Smooth muscle cell (in vitro differentiated cells): ENCODE results near the gene LRRC3. TPM values are rescaled to one million over a fixed set of nuclear protein-coding genes. Genes with fewer than 3 reads are reported as not detected.

Experiments
- DNase-seq: peaks from one replicate; lab custom pipeline; 2025; ENCODE audit not compliant: unreplicated experiment; lab: John Stamatoyannopoulos, UW
- H2AFZ ChIP-seq: fragments of 200-600 bp; sonication (generic); 2 replicates; pipeline ENCODE4 v1.6.0; 2016; ENCODE audit warnings: antibody characterized with exemption, low read depth, mild to moderate bottlenecking
- H3F3A ChIP-seq: fragments of 200-600 bp; sonication (generic); 2 replicates; pipeline ENCODE4 v1.6.0; 2017; ENCODE audit warnings: antibody characterized with exemption, low read depth
- H3K27ac ChIP-seq: fragments of 200-600 bp; sonication (generic); 2 replicates; pipeline ENCODE4 v1.5.1; 2016; ENCODE audit warnings: low read depth, mild to moderate bottlenecking
- H3K27me3 ChIP-seq: fragments of 200-600 bp; sonication (generic); 2 replicates; pipeline ENCODE4 v1.6.1; 2016; ENCODE audit warnings: low read depth, mild to moderate bottlenecking
- H3K36me3 ChIP-seq: fragments of 200-600 bp; sonication (generic); 2 replicates; pipeline ENCODE4 v1.5.1; 2016; ENCODE audit warnings: low read depth
- H3K4me1 ChIP-seq: fragments of 200-600 bp; sonication (generic); 2 replicates; pipeline ENCODE4 v1.5.1; 2016; ENCODE audit warnings: low read depth
- H3K4me2 ChIP-seq: fragments of 200-600 bp; sonication (generic); 2 replicates; pipeline ENCODE4 v1.6.0; 2016; ENCODE audit warnings: mild to moderate bottlenecking
- H3K4me3 ChIP-seq: fragments of 200-600 bp; sonication (generic); 2 replicates; pipeline ENCODE4 v1.5.1; 2016; ENCODE audit warnings: mild to moderate bottlenecking
- H3K79me2 ChIP-seq: fragments of 200-600 bp; sonication (generic); 2 replicates; pipeline ENCODE4 v1.6.0; 2016; ENCODE audit warnings: low read depth, mild to moderate bottlenecking
- H3K9ac ChIP-seq: fragments of 200-600 bp; sonication (generic); 2 replicates; pipeline ENCODE4 v1.6.0; 2016; ENCODE audit warnings: low read depth
- H3K9me3 ChIP-seq: fragments of 200-600 bp; sonication (generic); replicated peaks from 2 replicates; pipeline ENCODE4 v1.5.1; 2016; ENCODE audit warnings: low read depth
- H4K20me1 ChIP-seq: fragments of 200-600 bp; sonication (generic); 2 replicates; pipeline ENCODE4 v1.6.0; 2016; ENCODE audit warnings: low read depth
- CTCF ChIP-seq: fragments of 200-600 bp; sonication (generic); IDR thresholded peaks from 2 replicates; pipeline ENCODE4 v1.5.1; 2017; ENCODE audit warnings: borderline replicate concordance, mild to moderate bottlenecking, antibody characterized with exemption; ENCODE audit not compliant: insufficient read depth, poor library complexity, severe bottlenecking
- WGBS: methylation state at CpG from one replicate; pipeline ENCODE4 v1.1.7; 2016; ENCODE audit warnings: low lambda C conversion rate; 5-methylcytosine and 5-hydroxymethylcytosine counted together
- polyA plus RNA-seq: library from polyadenylated mRNA; unstranded; fragments of >200 nt; fragmentation: Nextera tagmentation; extraction: Ambion mirVana; gene quantifications from 2 replicates; pipeline ENCODE4 v1.2.1, GENCODE V29; 2016
- total RNA-seq: library from RNA; depleted of rRNA; stranded (reverse); fragments of >200 nt; gene quantifications from 2 replicates; pipeline ENCODE4 v1.2.3, GENCODE V29; 2014

The LRRC3 gene
- total and polyA plus RNA-seq, 2 experiments from 2014 or later, result 4.9 to 5.3 TPM

- no peak overlapping the region for H3K27ac ChIP-seq
- no peaks in the 10 kb centered on the region for H3K9me3 ChIP-seq
- no peak overlapping the region for H3K4me2 ChIP-seq
- no peaks in the 10 kb centered on the region for H4K20me1 ChIP-seq
- no peaks in the 10 kb centered on the region for H3K36me3 ChIP-seq
- H3K4me1 ChIP-seq, result no peaks in the 10 kb centered on the region
- WGBS, result 94% methylated on average over 28 of the region's 34 CpGs
- no peak overlapping the region for H2AFZ ChIP-seq
- no peaks in the 10 kb centered on the region for H3F3A ChIP-seq
- H3K9ac ChIP-seq, result no peak overlapping the region
- TF ChIP-seq CTCF, result no peak
- no peaks in the 10 kb centered on the region for H3K79me2 ChIP-seq
- no peak for DNase-seq
- no peak overlapping the region for H3K4me3 ChIP-seq
- no peaks in the 10 kb centered on the region for H3K27me3 ChIP-seq
These were observed 16.6 kb upstream of the LRRC3 start for GRCh38 chr21:44438531-44439210.

GRCh38 chr21:44439211-44439600 is 16.1 kb upstream of the LRRC3 start:
- WGBS, result 91% methylated on average over 11 of the region's 11 CpGs
- H3K79me2 ChIP-seq, result no peaks in the 10 kb centered on the region
- H3K4me1 ChIP-seq, result no peaks in the 10 kb centered on the region
- H3K9ac ChIP-seq, result no peak overlapping the region
- no peak for TF ChIP-seq CTCF
- no peaks in the 10 kb centered on the region for H3F3A ChIP-seq
- no peak overlapping the region for H3K4me2 ChIP-seq
- H2AFZ ChIP-seq, result no peak overlapping the region
- no peak for DNase-seq
- no peaks in the 10 kb centered on the region for H3K36me3 ChIP-seq
- H3K4me3 ChIP-seq, result no peak overlapping the region
- no peaks in the 10 kb centered on the region for H3K9me3 ChIP-seq
- no peaks in the 10 kb centered on the region for H3K27me3 ChIP-seq
- H3K27ac ChIP-seq, result no peak overlapping the region
- no peaks in the 10 kb centered on the region for H4K20me1 ChIP-seq

- Histone ChIP-seq H3F3A (no peaks in the 10 kb centered on the region), H3K79me2 (no peaks in the 10 kb centered on the region), H3K27me3 (no peaks in the 10 kb centered on the region), H3K4me3 (no peak overlapping the region), H3K4me1 (no peaks in the 10 kb centered on the region), H3K9ac (no peak overlapping the region), H4K20me1 (no peaks in the 10 kb centered on the region), H3K27ac (no peak overlapping the region), H3K4me2 (no peak overlapping the region), H3K36me3 (no peaks in the 10 kb centered on the region), H3K9me3 (no peaks in the 10 kb centered on the region), H2AFZ (no peak overlapping the region)
- TF ChIP-seq CTCF, result no peak
- DNase-seq, result no peak
- 95% methylated on average over 27 of the region's 33 CpGs for WGBS
These were observed 14.9 kb upstream of the LRRC3 start for GRCh38 chr21:44440241-44441040.
